Measurements from ENCODE around the gene GSTK1.
"Not testable (repeated sequence)": the region's sequence is repeated elsewhere in the genome, so short reads cannot be mapped to it uniquely, and the experiment has no call there.

GSTK1 gene

DNA sequence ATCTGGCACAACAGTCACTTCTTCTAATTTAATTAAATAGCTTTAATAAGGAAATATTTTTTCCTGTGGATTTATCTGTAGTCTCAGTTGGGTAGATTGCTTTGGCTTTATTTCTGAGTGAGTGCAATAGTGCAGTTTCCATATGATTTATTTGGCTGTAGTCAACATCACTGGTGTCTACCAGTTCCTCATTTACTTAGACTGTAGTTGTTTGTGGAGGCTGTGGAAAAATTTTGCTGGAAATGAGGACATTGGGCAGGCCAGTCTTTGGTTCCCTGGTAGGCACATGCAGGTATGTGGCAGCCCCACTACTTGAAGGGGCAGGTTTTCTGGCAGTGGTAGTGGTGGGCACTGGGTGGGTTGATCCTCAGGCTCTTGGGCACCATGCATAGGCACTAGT is 25.9 kb upstream of the GSTK1 start:
- in situ Hi-C loops (cut with MboI; ENCODE audit: low sequenced_read_pairs): no loop called here

- in situ Hi-C loops (cut with MboI; ENCODE audit: low sequenced_read_pairs): no loop called here
Measured at GRCh38 chr7:143238289-143238980, 24.8 kb upstream of the GSTK1 start.

- in situ Hi-C loops (cut with MboI; ENCODE audit: low sequenced_read_pairs): no loop called here
Measured at GRCh38 chr7:143239813-143240212, 23.4 kb upstream of the GSTK1 start.

GRCh38 chr7:143240291-143241168 is 22.7 kb upstream of the GSTK1 start:
- in situ Hi-C loops (cut with MboI; ENCODE audit: low sequenced_read_pairs): no loop called here

GRCh38 chr7:143242306-143242705 is 20.9 kb upstream of the GSTK1 start:
- in situ Hi-C loops (cut with MboI; ENCODE audit: low sequenced_read_pairs): no loop called here

DNA sequence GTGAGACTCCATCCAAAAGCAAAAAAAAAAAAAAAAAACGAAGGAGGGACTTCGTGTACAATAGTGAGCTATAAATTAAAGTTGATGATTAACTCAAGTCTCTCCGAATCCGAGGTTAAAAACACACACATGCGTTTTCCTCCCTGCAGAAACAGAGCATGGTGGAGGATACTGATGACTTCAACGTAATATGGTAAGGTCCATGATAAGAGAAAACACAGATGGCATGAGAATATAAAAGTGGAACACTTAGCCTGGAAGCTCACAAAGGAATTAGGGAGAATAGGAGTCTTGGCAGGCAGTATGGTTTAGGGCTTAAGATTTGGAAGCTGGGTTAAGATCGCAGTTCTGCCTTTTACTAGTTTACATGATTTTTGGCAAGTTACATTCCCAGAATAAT is 20.1 kb upstream of the GSTK1 start:
- in situ Hi-C loops (cut with MboI; ENCODE audit: low sequenced_read_pairs): no loop called here

DNA sequence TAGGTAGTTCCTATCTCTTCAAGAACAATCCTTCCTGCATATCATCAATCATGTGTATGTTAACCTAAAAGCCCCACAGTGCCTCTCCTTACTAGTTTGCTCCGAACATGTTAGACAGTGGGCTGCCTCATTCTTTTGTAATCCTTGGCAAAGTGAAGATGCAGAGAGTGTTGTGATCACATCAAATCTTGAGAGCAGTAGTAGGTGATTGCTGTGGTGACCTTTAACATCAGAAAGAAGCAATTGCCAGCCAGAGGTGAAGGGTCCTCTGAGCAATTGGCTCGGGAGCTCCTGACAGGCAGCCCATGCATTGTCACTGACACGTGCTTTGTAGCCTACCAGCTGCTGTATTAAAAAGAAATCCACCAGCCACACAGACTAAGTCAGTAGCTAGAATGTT is 19.6 kb upstream of the GSTK1 start:
- in situ Hi-C loops (cut with MboI; ENCODE audit: low sequenced_read_pairs): no loop called here

GRCh38 chr7:143244321-143244720 is 18.9 kb upstream of the GSTK1 start:
- in situ Hi-C loops (cut with MboI; ENCODE audit: low sequenced_read_pairs): no loop called here

DNA sequence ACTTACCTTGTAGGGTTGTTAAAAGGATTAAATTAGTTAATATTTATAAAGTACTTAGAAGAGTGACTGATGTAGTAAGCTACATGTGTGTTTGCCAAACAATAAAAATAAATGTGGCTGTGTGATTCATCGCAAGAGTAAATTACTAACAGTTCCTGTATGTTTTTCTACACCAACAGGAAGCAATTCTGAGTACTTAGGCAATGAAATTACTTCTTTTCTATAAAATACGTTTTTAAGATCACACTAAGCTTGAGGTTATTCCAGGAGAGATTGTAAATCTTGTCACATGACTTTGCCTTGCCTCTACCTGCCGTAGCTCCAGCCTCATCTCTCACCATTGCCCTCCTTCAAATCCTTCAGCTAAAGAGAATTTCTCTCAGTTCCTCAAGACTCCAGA is 18.1 kb upstream of the GSTK1 start:
- in situ Hi-C loops (cut with MboI; ENCODE audit: low sequenced_read_pairs): no loop called here

DNA sequence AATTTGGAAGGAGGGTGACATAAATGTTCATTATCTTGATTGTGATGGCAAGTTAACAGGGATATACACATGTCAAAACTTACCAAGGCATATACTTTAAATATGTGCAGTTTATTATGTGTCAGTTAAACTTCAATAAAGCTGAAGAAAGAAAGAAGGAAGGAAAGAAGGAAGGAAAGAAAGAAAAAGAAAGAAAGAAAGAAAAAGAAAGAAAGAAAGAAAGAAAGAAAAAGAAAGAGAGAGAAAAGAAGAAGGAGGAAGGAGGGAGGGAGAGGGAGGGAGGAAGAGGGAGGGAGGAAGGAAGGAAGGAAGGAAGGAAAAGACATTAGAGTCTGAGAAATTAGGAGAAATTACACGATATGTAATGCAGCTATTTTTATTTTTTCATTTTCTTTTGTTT is 15.9 kb upstream of the GSTK1 start:
- in situ Hi-C loops (cut with MboI; ENCODE audit: low sequenced_read_pairs): no loop called here

DNA sequence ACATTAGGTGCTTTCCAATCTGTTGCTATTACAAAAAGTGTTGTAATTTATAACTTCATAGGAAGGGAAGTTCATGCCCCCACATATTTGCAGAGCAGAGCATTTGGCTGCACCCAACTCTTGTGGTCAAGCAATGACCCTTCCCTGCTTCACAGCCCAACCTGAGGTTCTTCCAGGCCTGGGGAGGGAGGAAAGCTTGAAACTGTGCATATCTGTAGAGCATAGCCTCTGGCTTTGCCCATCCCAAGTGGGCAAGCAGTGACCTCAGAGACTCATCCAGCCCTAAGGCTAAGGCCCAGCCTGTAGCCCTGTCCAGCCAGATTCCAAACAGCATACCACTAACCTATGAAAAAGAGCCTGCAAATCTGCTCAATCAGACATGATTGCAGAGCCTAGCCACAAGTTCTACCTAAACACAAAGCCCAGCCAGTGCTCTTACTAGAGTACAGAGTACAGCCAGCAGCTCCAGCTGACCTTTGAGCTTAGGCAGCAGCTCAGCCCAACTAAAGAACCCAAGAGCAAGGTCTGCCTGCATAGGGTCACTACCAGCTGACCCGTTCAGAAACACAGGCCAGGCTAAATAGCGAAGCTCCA is 14.4 kb upstream of the GSTK1 start:
- in situ Hi-C loops (cut with MboI; ENCODE audit: low sequenced_read_pairs): no loop called here

GRCh38 chr7:143250199-143250598 is 13.0 kb upstream of the GSTK1 start:
- in situ Hi-C loops (cut with MboI; ENCODE audit: low sequenced_read_pairs): no loop called here

GRCh38 chr7:143250822-143251221 is 12.4 kb upstream of the GSTK1 start:
- in situ Hi-C loops (cut with MboI; ENCODE audit: low sequenced_read_pairs): no loop called here

DNA sequence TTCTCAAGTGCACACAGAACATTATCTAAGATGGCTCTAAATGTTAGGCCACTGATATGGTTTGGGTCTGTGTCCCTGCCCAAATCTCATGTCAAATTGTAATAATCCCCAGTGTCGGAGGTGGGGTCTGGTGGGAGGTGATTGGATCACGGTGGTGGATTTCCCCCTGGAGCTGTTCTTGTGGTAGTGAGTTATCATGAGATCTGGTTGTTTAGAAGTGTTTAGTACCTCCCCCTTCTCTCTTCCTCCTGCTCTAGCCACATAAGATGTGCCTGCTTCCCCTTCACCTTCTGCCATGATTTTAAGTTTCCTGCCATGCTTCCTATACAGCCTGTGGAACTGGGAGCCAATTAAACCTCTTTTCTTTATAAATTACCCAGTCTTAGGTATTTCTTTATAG is 11.2 kb upstream of the GSTK1 start:
- in situ Hi-C loops (cut with MboI; ENCODE audit: low sequenced_read_pairs): no loop called here

DNA sequence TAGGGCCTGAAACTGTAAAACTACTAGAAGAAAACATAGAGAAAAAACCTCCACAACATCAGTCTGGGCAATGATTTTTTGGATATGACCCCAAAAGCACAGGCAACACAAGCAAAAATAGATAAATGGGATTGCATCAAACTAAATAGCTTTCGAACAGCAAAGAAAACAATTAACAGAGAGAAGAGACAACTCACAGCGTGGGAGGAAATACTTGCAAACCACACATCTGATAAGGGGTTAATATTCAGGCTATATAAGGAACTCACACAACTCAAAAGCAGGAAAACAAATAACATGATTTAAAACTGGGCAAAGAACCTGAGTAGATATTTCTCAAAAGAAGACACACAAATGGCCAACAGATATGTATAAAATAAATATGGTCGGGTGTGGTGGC is 7.7 kb upstream of the GSTK1 start:
- in situ Hi-C loops (cut with MboI; ENCODE audit: low sequenced_read_pairs): no loop called here

- in situ Hi-C loops (cut with MboI; ENCODE audit: low sequenced_read_pairs): no loop called here
Measured at GRCh38 chr7:143256325-143256724, 6.9 kb upstream of the GSTK1 start.

- in situ Hi-C loops (cut with MboI; ENCODE audit: low sequenced_read_pairs): no loop called here
Measured at GRCh38 chr7:143256932-143257331, 6.3 kb upstream of the GSTK1 start.

DNA sequence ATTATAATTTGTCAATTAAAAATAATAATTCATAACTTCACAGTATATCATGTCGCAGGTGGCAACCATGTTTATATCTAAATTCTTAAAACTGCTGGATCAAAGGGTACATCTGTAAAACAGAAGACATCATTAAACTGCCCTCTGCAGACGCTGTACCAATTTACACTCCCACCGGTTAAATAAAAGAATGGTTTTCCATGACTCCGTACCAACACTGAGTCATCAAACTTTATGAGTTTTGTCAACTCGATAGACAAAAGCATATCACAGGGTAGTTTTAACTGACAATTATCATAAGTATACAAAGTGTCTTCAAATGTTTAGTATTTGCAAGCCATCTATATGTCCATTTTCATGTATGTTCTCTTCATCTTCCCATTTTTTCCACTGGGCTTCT is 5.7 kb upstream of the GSTK1 start:
- in situ Hi-C loops (cut with MboI; ENCODE audit: low sequenced_read_pairs): no loop called here

- in situ Hi-C loops (cut with MboI; ENCODE audit: low sequenced_read_pairs): no loop called here
Measured at GRCh38 chr7:143258831-143259230, 4.4 kb upstream of the GSTK1 start.

GRCh38 chr7:143259765-143260164 is 3.5 kb upstream of the GSTK1 start:
- in situ Hi-C loops (cut with MboI; ENCODE audit: low sequenced_read_pairs): no loop called here

- in situ Hi-C loops (cut with MboI; ENCODE audit: low sequenced_read_pairs): no loop called here
Measured at GRCh38 chr7:143261901-143262300, 1.3 kb upstream of the GSTK1 start.

DNA sequence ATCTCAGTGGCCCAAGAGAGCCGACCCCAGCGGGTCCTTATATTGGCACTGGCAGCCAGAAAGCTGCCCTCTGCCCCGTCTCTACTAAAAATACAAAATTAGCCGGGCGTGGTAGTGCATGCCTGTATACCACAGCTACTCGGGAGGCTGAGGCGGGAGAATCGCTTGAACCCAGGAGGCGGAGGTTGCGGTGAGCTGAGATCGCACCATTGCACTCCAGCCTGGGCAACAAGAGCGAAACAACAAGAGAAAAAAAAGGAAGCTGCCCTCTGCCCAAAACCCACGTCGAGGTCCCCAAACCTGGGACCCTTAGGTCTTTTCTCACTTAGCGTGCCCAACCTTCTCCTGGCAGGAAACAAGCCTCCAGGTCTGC is 941 bp downstream of the GSTK1 start:
- in situ Hi-C loops (cut with MboI; ENCODE audit: low sequenced_read_pairs): not testable (repeated sequence)
